Neural progenitor cell (in vitro differentiated cells): Measurements from ENCODE around the gene NUAK2.

Source experiments
- EZH2 ChIP-seq: fragments of 200-600 bp; sonication (generic); IDR thresholded peaks from 2 replicates; pipeline ENCODE4 v1.6.1; 2017; ENCODE audit warnings: antibody characterized with exemption, mild to moderate bottlenecking, moderate library complexity
- EZH2phosphoT487 ChIP-seq: fragments of 200-600 bp; sonication (generic); IDR thresholded peaks from 2 replicates; pipeline ENCODE4 v1.6.1; 2017; ENCODE audit warnings: antibody characterized with exemption
- TF ChIP-seq, protein P1 (sequence below): fragments of 200-600 bp; sonication (generic); IDR thresholded peaks from 2 replicates; pipeline ENCODE4 v1.5.1; 2017; ENCODE audit warnings: antibody characterized with exemption, mild to moderate bottlenecking

- TF ChIP-seq, protein P1, sequence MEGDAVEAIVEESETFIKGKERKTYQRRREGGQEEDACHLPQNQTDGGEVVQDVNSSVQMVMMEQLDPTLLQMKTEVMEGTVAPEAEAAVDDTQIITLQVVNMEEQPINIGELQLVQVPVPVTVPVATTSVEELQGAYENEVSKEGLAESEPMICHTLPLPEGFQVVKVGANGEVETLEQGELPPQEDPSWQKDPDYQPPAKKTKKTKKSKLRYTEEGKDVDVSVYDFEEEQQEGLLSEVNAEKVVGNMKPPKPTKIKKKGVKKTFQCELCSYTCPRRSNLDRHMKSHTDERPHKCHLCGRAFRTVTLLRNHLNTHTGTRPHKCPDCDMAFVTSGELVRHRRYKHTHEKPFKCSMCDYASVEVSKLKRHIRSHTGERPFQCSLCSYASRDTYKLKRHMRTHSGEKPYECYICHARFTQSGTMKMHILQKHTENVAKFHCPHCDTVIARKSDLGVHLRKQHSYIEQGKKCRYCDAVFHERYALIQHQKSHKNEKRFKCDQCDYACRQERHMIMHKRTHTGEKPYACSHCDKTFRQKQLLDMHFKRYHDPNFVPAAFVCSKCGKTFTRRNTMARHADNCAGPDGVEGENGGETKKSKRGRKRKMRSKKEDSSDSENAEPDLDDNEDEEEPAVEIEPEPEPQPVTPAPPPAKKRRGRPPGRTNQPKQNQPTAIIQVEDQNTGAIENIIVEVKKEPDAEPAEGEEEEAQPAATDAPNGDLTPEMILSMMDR: no peak
- no peak for TF ChIP-seq EZH2
- no peak for TF ChIP-seq EZH2phosphoT487
Measured at GRCh38 chr1:205266611-205267305, 54.8 kb downstream of the NUAK2 start.
